ENCODE results near the gene PPP1R7. TPM values are rescaled to one million over a fixed set of nuclear protein-coding genes. Genes with fewer than 3 reads are reported as not detected.
"Not testable (repeated sequence)": the region's sequence is repeated elsewhere in the genome, so short reads cannot be mapped to it uniquely, and the experiment has no call there.

PPP1R7 gene
- total RNA-seq, 1 donor from 2014 or later, result 34.9 TPM

DNA sequence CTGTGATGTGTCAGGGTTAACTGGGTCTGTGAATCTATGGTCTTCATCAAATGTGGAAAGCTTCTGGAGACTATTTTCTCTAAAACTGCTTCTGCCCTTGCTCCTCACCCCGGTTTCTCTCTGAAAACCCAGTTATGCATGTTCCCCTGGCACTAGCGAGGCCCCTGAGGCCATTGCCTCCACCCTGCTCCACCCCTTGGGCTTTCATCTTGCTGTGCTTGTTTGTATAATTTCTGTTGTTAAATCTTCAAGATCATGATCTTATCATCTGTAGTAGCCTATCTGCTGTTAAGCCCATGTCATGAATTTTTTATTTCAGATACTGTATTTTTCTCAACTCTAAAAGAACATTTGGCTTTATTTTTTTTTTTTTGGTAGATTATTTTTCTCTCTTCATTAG lies 23.3 kb downstream of the PPP1R7 start:
- no peak for DNase-seq

- peak; percentile 83 for DNase-seq
Measured at GRCh38 chr2:241177526-241178334, 27.5 kb downstream of the PPP1R7 start.

DNA sequence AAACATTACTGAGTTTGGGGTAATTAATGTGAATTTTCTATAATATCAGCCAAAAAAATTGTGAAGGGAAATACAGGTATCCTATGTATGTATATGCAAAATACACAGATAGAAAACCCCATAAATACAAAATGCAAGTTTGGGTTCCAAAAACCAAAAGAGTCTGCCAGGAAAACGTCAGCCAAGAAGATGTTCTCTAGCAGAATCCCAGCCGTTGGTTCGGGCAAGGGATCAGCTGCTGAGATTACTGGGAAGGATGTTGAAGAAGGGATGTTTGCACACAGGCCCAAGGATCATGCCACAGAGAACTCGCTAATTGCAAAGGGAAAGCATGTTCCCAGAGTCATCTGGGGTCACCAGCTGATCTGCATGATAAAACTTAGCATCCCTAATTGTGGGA lies 28.7 kb downstream of the PPP1R7 start:
- DNase-seq, result no peak

- no peak for DNase-seq
Measured at GRCh38 chr2:241179899-241180298, 29.6 kb downstream of the PPP1R7 start.

DNA sequence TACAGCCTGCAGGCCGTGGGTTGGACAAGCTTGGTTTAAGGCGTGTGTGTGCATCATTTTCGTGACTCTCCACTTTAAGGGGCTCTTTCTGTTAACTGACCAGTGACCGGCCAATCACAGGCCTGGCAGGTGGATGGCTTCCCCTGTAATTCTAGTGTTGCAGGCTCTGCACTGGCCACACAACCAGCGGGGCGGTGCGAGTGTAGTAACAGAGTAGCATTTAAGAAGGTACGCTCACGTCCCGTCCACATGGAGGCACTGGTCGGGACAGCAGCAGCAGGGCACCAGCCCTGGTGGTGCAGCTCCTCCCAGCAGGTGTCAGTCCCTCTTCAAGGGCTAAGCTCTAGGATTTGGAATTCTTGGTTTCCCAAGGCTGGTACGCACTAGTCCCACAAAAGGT lies 30.2 kb downstream of the PPP1R7 start:
- no peak for DNase-seq

DNA sequence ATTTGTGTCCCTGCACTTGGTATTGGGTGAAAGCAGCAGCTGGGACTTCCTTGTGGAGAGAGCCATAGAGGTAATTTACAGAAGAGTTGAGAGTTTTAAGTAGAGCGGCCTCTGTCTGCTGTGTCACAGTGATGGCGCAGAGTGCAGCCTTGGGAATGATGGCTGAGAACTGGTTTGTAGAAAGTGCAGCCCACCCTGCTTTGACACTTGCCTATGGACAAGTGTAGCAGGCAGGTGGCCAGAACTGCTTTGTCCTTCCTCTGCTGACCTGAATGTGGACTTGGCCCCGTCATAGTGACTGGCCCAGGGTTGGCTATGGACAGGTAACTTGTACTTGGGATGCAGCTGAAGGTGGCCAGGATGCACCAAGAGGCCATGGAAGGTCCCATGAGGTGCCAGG lies 31.9 kb downstream of the PPP1R7 start:
- no peak for DNase-seq

DNA sequence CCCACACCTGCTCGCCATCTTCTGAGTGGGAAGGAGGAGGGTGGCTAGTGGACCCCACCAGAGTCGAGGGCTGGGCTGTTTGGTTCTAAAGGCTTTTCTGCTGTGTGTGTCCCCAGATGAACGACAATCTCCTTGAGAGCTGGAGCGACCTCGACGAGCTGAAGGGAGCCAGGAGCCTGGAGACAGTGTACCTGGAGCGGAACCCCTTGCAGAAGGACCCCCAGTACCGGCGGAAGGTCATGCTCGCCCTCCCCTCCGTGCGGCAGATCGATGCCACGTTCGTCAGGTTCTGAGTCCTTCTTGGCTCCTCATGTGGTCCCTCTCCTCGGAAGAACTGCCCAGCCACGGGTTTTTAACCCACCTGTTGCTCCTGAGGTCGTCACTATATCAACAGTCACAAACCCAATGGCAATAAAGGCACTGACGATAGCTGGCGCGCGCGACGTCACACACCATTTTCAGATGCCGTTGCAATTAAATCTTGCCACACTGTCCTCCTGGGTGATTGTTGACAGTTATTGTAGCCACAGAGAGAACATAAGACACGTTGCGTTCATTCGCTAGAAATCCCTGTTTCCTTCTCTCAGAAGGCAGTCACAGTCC lies 32.4 kb downstream of the PPP1R7 start:
- DNase-seq, result no peak

GRCh38 chr2:241183221-241183620 lies 33.0 kb downstream of the PPP1R7 start:
- DNase-seq, result no peak

- no peak for DNase-seq
Measured at GRCh38 chr2:241184901-241185300, 34.6 kb downstream of the PPP1R7 start.

GRCh38 chr2:241185961-241186360 lies 35.7 kb downstream of the PPP1R7 start:
- no peak for DNase-seq

- no peak for DNase-seq
Measured at GRCh38 chr2:241187101-241187917, 37.0 kb downstream of the PPP1R7 start.

DNA sequence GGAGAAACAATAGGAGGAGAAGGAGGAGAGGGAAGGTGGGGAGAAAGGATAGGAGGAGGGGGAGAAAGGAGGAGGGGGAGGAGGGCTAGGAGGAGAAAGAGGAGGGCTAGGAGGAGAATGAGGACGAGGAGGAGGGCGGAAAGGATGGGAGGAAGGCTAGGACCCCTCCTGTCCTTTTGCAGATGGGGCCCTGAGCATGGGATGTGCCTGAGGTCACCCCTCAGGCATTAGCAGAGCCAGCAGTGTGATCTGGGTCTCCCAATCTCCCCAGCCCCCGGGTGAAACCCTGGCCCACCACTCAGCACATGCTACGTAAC lies 37.6 kb downstream of the PPP1R7 start:
- no peak for DNase-seq

GRCh38 chr2:241188361-241189092 lies 38.3 kb downstream of the PPP1R7 start, which contains the start of gene ANO7:
TSS of gene ANO7 (plus strand) at chr2:241188677. CDS start at chr2:241190064, 1,387 bp downstream.
- DNase-seq, result no peak

DNA sequence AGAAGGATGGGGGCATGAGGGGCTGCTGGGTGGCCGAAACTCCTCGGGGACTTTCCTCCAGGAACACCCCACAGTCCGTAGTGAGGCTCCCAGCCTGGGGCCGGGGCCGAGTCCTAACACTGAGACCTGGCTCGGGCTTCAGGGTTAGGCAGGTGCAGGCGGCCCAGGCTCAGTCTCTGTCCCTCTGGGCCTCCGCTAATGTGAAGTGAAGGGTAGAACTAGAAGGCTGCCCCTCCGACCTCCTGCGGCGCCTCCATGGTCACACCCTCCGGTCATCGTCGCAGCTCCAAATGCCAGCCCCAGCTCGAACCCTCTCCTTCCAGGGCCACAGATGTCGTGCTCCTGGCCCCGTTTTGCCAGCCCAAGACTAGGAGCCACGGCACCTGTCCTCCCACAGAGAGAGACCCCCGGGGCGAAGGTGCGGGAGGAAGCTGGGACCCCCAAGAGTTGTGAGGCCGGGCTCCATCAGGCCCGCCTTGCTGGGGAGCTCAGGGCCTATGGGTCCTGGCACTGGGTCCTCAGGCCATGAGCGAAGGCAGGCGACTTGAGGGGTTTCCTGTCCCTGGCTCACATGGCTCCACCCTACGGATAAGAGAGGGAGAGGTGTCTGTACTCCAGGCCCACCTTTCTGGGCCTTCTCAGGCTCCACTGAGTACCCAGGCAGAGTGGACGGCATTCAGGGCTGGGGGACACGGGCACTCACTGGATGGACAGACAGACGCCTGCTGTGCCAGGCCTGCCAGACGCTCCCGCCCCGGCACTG lies 39.0 kb downstream of the PPP1R7 start:
- no peak for DNase-seq

GRCh38 chr2:241189856-241190201 lies 39.6 kb downstream of the PPP1R7 start:
- DNase-seq, result no peak

DNA sequence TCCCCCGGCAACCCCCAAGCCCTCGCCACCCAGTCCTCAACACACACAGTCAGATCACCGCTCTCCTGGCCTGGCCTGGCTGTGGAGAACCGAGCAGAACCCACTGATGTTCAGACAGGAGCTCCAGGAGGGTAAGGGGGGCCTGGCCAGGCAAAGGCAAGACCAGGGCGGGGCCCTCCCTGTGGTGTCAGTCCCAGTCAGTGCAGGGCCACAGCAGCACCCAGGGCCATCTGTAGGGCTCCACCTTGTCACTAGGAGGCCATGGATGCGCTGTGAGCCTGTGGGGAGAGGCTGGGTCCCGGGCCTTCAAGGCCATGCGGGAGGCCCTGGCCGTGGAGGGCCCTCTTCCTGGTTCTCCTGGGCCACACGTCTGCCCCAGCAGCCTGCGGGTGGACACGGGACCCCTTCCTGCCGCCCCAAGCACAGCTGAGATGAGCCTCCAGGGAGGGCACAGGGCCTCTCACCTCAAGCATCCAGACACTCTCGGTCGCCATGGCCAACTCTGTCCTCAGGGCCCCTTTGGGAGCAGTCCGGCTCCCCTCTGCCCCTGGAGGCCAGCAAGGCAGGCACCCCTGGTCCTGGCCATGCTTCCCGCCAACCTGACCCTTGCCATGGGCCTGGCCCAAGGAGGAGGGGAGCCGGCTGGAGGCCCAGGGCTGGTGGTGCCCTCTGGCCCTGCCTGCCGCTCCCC lies 40.2 kb downstream of the PPP1R7 start:
- no peak for DNase-seq

- no peak for DNase-seq
Measured at GRCh38 chr2:241191081-241191480, 40.8 kb downstream of the PPP1R7 start.

GRCh38 chr2:241193271-241193670 lies 43.0 kb downstream of the PPP1R7 start:
- DNase-seq, result no peak

DNA sequence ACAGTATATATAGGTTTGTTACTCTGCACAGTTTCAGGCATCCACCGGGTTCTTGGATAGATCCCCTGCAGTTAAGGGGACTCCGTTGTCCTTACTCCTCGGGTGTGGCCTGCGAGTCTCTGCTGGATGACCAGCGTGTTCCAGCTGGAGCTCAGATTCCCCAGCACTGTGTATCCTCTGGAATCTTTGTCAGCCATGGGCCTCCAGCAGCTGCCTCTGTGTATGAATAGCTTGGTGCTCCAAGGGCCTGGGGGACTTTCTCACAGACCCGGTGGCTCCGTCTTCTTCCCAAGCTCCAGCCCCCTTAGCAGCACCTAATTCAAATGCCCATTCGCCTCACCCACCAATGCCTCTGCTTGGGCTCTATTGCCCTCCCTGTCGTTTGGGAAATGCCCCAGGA lies 44.5 kb downstream of the PPP1R7 start:
- DNase-seq, result no peak

DNA sequence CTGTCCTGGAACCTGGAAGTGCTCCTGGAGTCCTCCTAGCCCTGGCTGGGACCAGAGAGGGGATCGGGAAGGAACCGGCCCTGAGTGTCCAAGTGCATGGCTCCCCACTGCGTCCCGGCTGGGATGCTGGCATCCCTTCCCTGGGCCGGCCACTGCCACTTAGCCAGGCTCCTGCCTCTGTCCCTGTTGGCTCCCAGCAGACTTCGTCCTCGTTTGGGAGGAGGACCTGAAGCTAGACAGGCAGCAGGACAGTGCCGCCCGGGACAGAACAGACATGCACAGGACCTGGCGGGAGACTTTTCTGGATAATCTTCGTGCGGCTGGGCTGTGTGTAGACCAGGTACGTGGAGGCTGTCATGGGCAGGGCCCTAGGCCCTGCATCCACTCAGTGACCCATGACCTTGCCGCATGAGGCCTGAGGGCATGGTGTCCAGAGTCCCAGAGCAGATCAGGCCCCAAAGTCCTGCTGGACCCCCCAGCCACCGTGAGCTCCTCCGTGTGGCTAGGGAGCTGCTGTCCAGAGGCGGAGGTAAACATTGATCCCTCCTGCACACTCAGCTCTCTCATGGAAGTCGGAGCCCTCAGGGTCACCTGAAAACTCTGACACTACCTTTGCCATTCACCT lies 45.4 kb downstream of the PPP1R7 start:
- no peak for DNase-seq

DNA sequence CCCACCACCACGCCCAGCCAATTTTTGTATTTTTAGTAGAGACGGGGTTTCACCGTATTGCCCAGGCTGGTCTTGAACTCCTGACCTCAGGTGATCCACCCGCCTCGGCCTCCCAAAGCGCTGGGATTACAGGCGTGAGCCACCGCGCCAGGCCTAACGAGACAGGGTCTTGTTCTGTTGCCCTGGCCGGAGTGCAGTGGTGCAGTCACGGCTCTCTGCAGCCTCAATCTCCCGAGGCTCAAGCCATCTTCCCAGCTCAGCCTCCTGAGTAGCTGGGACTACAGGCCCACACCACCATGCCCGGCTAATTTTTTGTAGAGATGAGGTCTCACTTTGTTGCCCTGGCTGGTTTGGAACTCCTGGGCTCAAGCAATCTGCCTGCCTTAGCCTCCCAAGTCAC lies 47.0 kb downstream of the PPP1R7 start:
- not testable (repeated sequence) for DNase-seq

All from tongue (tissue), 2 donors.